B cell (primary cell): ENCODE measurements around the gene SUMO3. TPM values are rescaled to one million over a fixed set of nuclear protein-coding genes. Genes with fewer than 3 reads are reported as not detected.

Source experiments
- ATAC-seq: fragments of 200-7000 bp; cut with Tn5 transposase; one replicate; pipeline ENCODE4 v1.10.0; 2021; ENCODE audit warnings: low read depth, mild to moderate bottlenecking, moderate number of reproducible peaks, moderate library complexity
- CTCF ChIA-PET: fragments of 350-600 bp; sonication (Branson Sonifier 250); formaldehyde crosslinking; loops from one replicate; lab custom pipeline; 2021; ENCODE audit warnings: antibody characterized with exemption, inconsistent platforms; lab: Charles Lee
- POLR2A ChIA-PET: fragments of 350-600 bp; sonication (Branson Sonifier 250); formaldehyde crosslinking; loops from one replicate; lab custom pipeline; 2021; ENCODE audit warnings: antibody characterized with exemption; lab: Charles Lee
- DNase-seq: peaks from one replicate; pipeline ENCODE4 v3.0.0; 2013
- H2AFZ ChIP-seq: 2 replicates; pipeline ENCODE4 v1.6.1; 2012; ENCODE audit warnings: mild to moderate bottlenecking, low read depth, low read length; ENCODE audit not compliant: insufficient read depth, poor library complexity, severe bottlenecking
- H3K27ac ChIP-seq, 2 donors: 1 replicate in 1 of 2; 2 replicates in 1 of 2; pipeline ENCODE4 v1.5.1; 2012 to 2013; ENCODE audit warnings: low read length in 2 of 2, mild to moderate bottlenecking in 2 of 2, moderate library complexity in 1 of 2
- H3K27me3 ChIP-seq, 4 experiments: fragments of 200-600 bp in 1 of 4; sonication (generic) in 1 of 4; replicated peaks in 1 of 4; 1 replicate in 2 of 4; 2 replicates in 2 of 4; pipeline versions ENCODE4 v1.6.1 to v1.7.0; 2013 to 2016; ENCODE audit warnings: low read length in 3 of 4, mild to moderate bottlenecking in 2 of 4, mixed read lengths in 1 of 4, moderate library complexity in 1 of 4; ENCODE audit not compliant: insufficient read depth in 4 of 4, control insufficient read depth in 3 of 4; ENCODE audit errors: control extremely low read depth in 1 of 4
- H3K36me3 ChIP-seq, 2 experiments: replicated peaks in 1 of 2; 1 replicate in 1 of 2; 2 replicates in 1 of 2; pipeline versions ENCODE4 v1.6.1 to v1.7.1; 2013; ENCODE audit warnings: low read length in 1 of 2; ENCODE audit not compliant: insufficient read depth in 2 of 2, control insufficient read depth in 1 of 2; ENCODE audit errors: control extremely low read depth in 1 of 2, extremely low read depth in 1 of 2
- H3K4me1 ChIP-seq, 2 donors: fragments of 200-600 bp in 1 of 2; sonication (generic) in 1 of 2; 1 replicate in 1 of 2; 2 replicates in 1 of 2; pipeline versions ENCODE4 v1.5.1 to v1.6.1; 2013 to 2017; ENCODE audit warnings: low read length in 2 of 2; ENCODE audit not compliant: control insufficient read depth in 2 of 2, insufficient read depth in 2 of 2
- H3K4me2 ChIP-seq: replicated peaks from 2 replicates; pipeline ENCODE3; 2012; ENCODE audit warnings: mild to moderate bottlenecking, low read depth, low read length; ENCODE audit not compliant: poor library complexity, severe bottlenecking
- H3K4me3 ChIP-seq, 5 experiments: fragments of 200-600 bp in 1 of 5; sonication (generic) in 1 of 5; 1 replicate in 3 of 5; 2 replicates in 2 of 5; pipeline versions ENCODE4 v1.5.1 to v1.7.0; 2011 to 2016; ENCODE audit warnings: low read length in 4 of 5, mild to moderate bottlenecking in 4 of 5, low read depth in 2 of 5, control low read depth in 1 of 5, moderate library complexity in 1 of 5; ENCODE audit not compliant: insufficient read depth in 1 of 5; ENCODE audit errors: control extremely low read depth in 1 of 5, extremely low read depth in 1 of 5
- H3K79me2 ChIP-seq: fragments of 200-600 bp; sonication (generic); one replicate; pipeline ENCODE4 v1.6.0; 2016; ENCODE audit warnings: low read length; ENCODE audit not compliant: control insufficient read depth, insufficient read depth
- H3K9ac ChIP-seq: fragments of 200-600 bp; sonication (generic); 2 replicates; pipeline ENCODE4 v1.6.1; 2017; ENCODE audit warnings: mild to moderate bottlenecking, low read length, moderate library complexity
- H3K9me3 ChIP-seq, 3 donors: one replicate each; pipeline versions ENCODE4 v1.6.1 to v1.7.1; 2013; ENCODE audit warnings: low read length in 2 of 3; ENCODE audit not compliant: control insufficient read depth in 2 of 3, insufficient read depth in 1 of 3; ENCODE audit errors: control extremely low read depth in 1 of 3
- H4K20me1 ChIP-seq: 2 replicates; pipeline ENCODE4 v1.6.0; 2012; ENCODE audit warnings: mild to moderate bottlenecking, low read length; ENCODE audit not compliant: insufficient read depth, control insufficient read depth, poor library complexity, severe bottlenecking
- H3K27ac Mint-ChIP-seq: one replicate; pipeline ENCODE4 v1.8.0; 2021; ENCODE audit warnings: mixed read lengths
- H3K27me3 Mint-ChIP-seq: one replicate; pipeline ENCODE4 v1.8.0; 2021; ENCODE audit warnings: mixed read lengths
- H3K4me1 Mint-ChIP-seq: one replicate; pipeline ENCODE4 v1.8.0; 2021; ENCODE audit warnings: mixed read lengths
- H3K4me3 Mint-ChIP-seq: one replicate; pipeline ENCODE4 v1.8.0; 2021; ENCODE audit warnings: mixed read lengths
- H3K9me3 Mint-ChIP-seq: one replicate; pipeline ENCODE4 v1.8.0; 2022; ENCODE audit warnings: mixed read lengths; ENCODE audit not compliant: insufficient read depth
- CTCF ChIP-seq: fragments of 200-600 bp; IDR thresholded peaks from one replicate; pipeline ENCODE4 v1.8.0; 2022; ENCODE audit warnings: antibody characterized with exemption, mild to moderate bottlenecking
- EZH2 ChIP-seq: IDR thresholded peaks from 2 replicates; pipeline ENCODE4 v1.6.1; 2012; ENCODE audit warnings: borderline replicate concordance, low read depth, mild to moderate bottlenecking, moderate library complexity, low read length; ENCODE audit not compliant: insufficient read depth, poor library complexity, severe bottlenecking
- WGBS: methylation state at CpG from one replicate; pipeline ENCODE4 v1.1.5; 2013; ENCODE audit warnings: missing lambda C conversion rate; ENCODE audit not compliant: insufficient coverage; 5-methylcytosine and 5-hydroxymethylcytosine counted together
- intact Hi-C: fragments of 100-400 bp; cut with micrococcal nuclease; formaldehyde crosslinking; loops from one replicate; pipeline ENCODE4 v1.10.0; 2022
- polyA plus RNA-seq: library from polyadenylated mRNA; depleted of rRNA; stranded (reverse); fragments of >200 nt; gene quantifications from 2 replicates; pipeline ENCODE4 v1.2.3, GENCODE V29; 2012
- total RNA-seq, 2 donors: library from RNA; stranded (reverse); fragments of 120-200 nt in 1 of 2; gene quantifications; 1 replicate in 1 of 2; 2 replicates in 1 of 2; pipeline versions ENCODE4 v1.2.3 to v1.2.4, GENCODE V29; 2013 to 2022

SUMO3 gene
- total and polyA plus RNA-seq, 2 donors (not counting 1 experiment from before 2014, with no cell fraction given), result 37.6 to 44.8 TPM

DNA sequence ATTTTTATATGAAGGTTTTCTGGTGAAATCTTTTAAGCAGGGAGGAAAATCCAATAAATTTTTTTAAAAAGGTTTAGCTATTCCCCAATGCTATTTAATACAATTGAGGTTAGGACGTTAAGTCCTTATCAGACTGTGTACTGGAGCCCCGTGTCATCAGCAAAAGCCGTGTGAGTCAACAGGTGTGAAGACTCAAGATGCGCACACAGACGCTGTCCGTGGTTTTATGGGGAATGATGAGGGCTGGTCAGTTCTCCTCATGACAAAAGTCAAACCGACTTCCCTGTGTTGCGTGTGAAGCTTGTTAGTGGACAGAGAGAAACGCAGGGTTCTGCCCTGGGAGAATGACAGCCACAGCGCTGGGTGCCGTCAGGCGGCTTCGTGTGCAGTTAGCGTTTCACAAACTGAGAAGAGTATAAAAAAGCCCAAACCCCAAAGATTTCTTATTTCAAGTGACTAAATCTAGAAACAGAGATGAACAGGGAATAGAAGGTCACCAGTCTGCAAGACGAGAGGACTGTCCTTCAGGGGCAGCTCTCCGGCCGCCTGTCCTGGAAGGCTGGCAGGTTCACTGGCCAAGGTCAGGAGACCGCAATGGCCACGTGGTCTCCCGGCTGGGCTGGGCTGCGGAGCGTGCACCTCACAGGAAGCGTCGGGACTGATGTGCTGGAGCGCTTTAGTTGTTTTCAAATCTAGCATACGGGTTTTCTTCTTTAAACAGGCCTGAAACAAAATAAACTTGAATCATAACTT is 33.2 kb upstream of the SUMO3 start:
- TF ChIP-seq EZH2, result no peak
- no peak for TF ChIP-seq CTCF
- no peak overlapping the region for H3K4me3 ChIP-seq
- H3K9ac ChIP-seq, result no peak overlapping the region
- H3K79me2 ChIP-seq, result peaks cover 30% of the 10 kb centered on the region
- H3K27ac Mint-ChIP-seq, result no peak overlapping the region
- no peaks in the 10 kb centered on the region for H3K9me3 ChIP-seq
- over 99% methylated on average over 23 of the region's 26 CpGs for WGBS
- peaks cover 7 to 14% of the 10 kb centered on the region in 2 donors for H3K4me1 ChIP-seq
- no peak for ATAC-seq
- H3K27me3 Mint-ChIP-seq, result no peaks in the 10 kb centered on the region
- DNase-seq, result no peak
- intact Hi-C loops, result no loop called here
- H2AFZ ChIP-seq, result no peak overlapping the region
- H3K9me3 Mint-ChIP-seq, result no peaks in the 10 kb centered on the region
- no peak overlapping the region for H3K4me3 Mint-ChIP-seq
- H3K36me3 ChIP-seq, result peaks cover 0 to 65% of the 10 kb centered on the region in 2 experiments
- H3K4me1 Mint-ChIP-seq, result peaks cover 8% of the 10 kb centered on the region
- H3K27ac ChIP-seq, result no peak overlapping the region
- no peak overlapping the region for H3K4me2 ChIP-seq
- ChIA-PET CTCF (interaction anchor here (1.1 kb wide), 1 partner anchor 58 kb away, joined by 3 read pairs; no protein-coding TSS in a partner anchor), POLR2A (no interaction called here)
- H3K27me3 ChIP-seq, result peaks cover 0 to under 1% (median 0%) of the 10 kb centered on the region in 4 experiments
- H4K20me1 ChIP-seq, result peaks cover 42% of the 10 kb centered on the region

DNA sequence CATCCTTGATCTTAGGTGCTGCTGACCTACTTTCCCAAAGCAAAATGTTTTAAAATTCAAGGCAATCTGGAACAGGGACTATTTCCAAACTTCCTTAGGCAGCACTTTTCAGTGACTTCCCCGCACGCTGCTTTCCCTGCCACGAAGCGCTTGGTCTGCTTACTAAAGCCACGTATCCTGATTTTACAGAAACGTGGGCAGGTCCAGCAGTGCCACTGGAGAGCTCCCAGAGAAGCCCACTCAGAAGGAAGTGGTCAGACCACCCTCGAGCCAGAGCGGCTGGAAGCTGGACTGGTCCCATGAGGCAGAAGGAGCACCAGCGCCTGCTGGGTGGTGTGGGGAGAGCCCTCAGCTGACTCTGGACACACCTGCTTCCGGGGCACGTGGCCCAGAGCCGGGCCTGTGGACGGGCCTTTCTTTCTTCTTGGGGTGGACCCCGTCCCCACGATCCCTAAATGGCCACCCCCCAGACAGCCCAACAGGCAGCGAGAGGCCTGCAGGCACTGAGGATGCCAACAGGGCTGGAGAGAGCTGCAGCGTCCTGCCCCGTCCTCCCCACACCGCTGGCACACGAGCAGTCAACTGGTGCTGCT is 32.4 kb upstream of the SUMO3 start:
- Mint-ChIP-seq H3K27ac (no peak overlapping the region), H3K4me3 (no peak overlapping the region), H3K27me3 (no peaks in the 10 kb centered on the region), H3K9me3 (no peaks in the 10 kb centered on the region), H3K4me1 (peaks cover 13% of the 10 kb centered on the region)
- peaks cover 36% of the 10 kb centered on the region for H4K20me1 ChIP-seq
- no peaks in the 10 kb centered on the region for H3K9me3 ChIP-seq
- intact Hi-C loops, result no loop called here
- CTCF ChIA-PET, result no interaction called here
- 94% methylated on average over 16 of the region's 20 CpGs for WGBS
- ATAC-seq (no peak), DNase-seq (no peak)
- POLR2A ChIA-PET, result no interaction called here
- peaks cover 15 to 22% of the 10 kb centered on the region in 2 donors for H3K4me1 ChIP-seq
- no peak overlapping the region for H3K9ac ChIP-seq
- peaks cover 0 to 9% (median 1%) of the 10 kb centered on the region in 4 experiments for H3K27me3 ChIP-seq
- H3K4me3 ChIP-seq, result no peak overlapping the region
- no peak overlapping the region for H2AFZ ChIP-seq
- peaks cover 24% of the 10 kb centered on the region for H3K79me2 ChIP-seq
- no peak overlapping the region for H3K27ac ChIP-seq
- no peak overlapping the region for H3K4me2 ChIP-seq
- peaks cover 0 to 57% of the 10 kb centered on the region in 2 experiments for H3K36me3 ChIP-seq
- no peak for TF ChIP-seq EZH2
- TF ChIP-seq CTCF, result no peak
